ENCODE data around the gene TSHZ2.
"Not testable (repeated sequence)": the region's sequence is repeated elsewhere in the genome, so short reads cannot be mapped to it uniquely, and the experiment has no call there.

The TSHZ2 gene

DNA sequence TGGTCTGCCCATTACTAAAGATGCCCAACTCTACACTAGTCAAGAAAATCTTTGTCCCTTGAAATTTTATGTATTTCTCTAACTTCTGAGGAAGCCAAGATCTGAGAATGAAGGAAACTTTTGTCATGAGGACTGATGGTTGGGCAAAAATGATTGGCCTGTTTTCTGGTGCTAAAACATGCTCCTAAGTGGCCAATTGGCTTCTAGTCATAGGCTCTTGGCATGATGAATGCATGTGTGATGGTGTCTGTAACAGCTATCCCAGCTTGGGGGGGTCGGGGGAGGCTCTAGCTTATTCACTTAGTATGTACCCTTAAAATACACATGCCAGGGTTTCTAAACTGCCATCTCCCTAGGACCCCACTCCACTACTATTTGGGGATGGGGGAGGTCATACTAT lies 392.9 kb downstream of the TSHZ2 start:
- no peak for DNase-seq

GRCh38 chr20:53365539-53366075 lies 393.4 kb downstream of the TSHZ2 start:
- peak; percentile 58 for DNase-seq

DNA sequence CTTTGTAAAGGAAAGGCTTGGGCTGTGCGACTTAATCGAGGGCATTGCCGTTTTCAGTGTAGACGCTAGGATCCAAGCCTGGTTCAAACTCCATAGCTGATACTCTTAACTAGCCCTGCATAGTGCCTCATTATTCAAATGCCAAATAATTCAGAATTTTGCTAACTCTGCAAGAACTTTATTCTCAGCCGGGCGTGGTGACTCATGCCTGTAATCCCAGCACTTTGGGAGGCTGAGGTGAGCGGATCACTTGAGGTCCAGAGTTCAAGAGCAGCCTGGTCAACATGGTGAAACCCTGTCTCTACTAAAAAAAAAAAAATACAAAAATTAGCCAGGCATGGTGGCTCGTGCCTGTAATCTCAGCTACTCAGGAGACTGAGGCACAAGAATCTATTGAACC lies 394.8 kb downstream of the TSHZ2 start:
- DNase-seq = not testable (repeated sequence)

GRCh38 chr20:53369871-53370270 lies 397.7 kb downstream of the TSHZ2 start:
- DNase-seq = no peak

- DNase-seq = no peak
Measured at GRCh38 chr20:53370345-53370961, 398.3 kb downstream of the TSHZ2 start.

GRCh38 chr20:53371216-53371615 lies 399.1 kb downstream of the TSHZ2 start:
- DNase-seq = no peak

DNA sequence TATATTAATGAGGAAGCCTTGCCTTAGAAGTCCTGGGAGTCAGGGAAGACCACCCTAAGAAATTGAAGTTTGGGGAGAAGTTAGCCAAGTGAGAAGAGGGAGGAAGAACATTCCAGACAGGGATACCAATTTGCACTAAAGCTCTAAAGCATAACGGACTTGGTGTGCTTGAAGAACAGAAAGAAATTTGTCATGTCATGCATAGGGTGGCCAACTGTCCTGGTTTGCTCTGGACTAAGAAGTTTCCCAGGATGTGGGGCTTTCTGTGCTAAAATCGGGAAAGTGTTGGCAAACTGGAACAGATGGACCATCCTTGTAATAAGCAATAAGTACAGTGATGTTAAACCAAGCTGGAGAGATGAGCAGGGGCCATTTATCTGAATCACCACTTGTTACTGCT lies 403.9 kb downstream of the TSHZ2 start:
- no peak for DNase-seq

GRCh38 chr20:53379014-53379832 lies 407.1 kb downstream of the TSHZ2 start:
- no peak for DNase-seq

DNA sequence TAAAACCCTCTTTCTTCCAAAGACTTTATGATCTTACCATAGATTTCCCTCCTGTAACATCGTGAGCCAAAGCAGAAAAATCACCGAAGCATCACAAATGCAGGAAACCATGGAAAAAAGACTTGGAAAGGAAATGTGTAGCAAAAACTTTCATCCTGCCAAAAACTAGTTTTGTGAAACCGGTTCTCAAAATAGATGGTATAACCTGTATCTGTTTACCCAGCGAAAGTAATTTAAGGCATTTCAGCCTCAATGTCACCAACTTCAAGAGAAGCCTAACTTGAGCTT lies 407.6 kb downstream of the TSHZ2 start:
- DNase-seq = no peak

- DNase-seq = no peak
Measured at GRCh38 chr20:53381568-53382262, 409.6 kb downstream of the TSHZ2 start.

GRCh38 chr20:53382263-53382844 lies 410.2 kb downstream of the TSHZ2 start:
- no peak for DNase-seq

GRCh38 chr20:53383916-53384315 lies 411.8 kb downstream of the TSHZ2 start:
- DNase-seq = no peak

GRCh38 chr20:53384392-53384791 lies 412.2 kb downstream of the TSHZ2 start:
- DNase-seq = no peak

DNA sequence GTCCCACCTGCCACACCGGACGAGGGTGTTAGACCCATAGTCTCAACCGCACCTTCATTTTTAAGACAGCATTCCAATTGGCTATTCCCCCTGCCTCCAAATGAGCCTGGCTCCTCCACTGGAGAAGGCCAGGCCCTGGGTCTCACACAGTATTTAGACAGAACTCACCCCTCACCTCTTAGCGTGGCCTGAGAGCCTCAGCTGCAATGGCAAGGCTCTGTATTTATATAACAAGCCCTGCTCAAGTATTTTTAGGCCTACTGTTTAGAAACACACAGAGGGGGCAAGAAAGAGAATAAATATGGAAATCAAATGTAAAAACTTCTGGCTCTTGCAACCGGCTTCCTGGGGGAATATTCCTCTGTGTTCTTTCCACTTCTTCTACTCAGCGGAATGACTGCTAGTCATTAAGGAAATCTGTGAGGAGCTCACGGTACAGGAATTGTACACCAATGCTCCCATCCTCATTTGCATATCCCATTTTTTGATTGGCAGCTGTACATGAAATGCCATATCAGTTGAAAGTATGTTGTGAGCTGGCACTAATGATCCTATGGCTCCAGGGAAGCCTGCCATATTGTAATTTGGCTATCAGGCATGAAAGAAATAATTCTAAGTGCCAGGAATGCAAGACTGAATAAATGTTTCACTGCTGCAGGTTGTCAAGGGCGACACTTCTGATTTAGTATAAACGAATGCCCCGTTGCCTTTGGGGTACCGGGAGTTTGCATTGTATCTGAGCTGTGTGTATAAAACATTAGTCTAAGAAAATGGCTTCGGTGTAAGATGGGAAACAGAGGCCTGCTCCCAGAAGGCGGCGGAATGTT lies 414.0 kb downstream of the TSHZ2 start:
- no peak for DNase-seq

GRCh38 chr20:53387983-53388675 lies 416.0 kb downstream of the TSHZ2 start:
- no peak for DNase-seq

DNA sequence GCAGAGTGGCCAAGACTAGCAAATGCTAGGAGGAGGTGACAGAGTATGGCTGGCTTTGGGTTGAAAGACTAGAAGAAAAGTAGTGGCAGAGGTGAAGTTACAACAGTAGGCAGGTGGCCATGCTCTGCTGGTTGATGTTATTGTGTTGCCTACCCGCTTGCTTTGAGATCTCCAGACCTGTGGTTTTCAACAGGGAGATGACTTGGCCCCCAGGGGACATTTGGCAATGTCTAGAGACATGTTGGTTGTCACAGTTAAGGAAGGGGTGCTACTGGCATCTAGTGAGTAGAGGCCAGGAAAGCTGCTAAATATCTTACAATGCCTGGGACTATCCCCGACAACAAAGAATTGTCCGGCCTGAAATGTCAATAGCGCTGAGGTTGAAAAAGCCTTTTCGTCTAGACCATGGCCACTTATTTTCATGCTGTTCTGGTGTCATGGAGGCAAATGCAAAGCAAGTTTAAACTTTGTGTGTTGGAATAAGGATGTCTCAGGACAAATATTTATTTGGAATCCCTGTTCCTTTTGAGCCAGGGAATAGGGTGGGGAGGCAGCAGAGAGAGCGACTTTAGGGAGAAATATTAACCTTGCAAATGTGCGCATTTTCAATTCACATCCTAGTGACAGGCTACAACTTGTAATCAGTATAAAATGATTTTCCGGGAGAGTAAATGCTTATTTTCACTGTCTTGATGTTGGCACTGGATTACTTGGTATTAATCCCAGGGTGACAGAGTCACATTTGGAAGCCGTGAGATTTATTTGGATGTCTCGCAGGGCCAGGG lies 417.6 kb downstream of the TSHZ2 start:
- DNase-seq = no peak

GRCh38 chr20:53390770-53391169 lies 418.6 kb downstream of the TSHZ2 start:
- no peak for DNase-seq

- DNase-seq = no peak
Measured at GRCh38 chr20:53394433-53394832, 422.3 kb downstream of the TSHZ2 start.

DNA sequence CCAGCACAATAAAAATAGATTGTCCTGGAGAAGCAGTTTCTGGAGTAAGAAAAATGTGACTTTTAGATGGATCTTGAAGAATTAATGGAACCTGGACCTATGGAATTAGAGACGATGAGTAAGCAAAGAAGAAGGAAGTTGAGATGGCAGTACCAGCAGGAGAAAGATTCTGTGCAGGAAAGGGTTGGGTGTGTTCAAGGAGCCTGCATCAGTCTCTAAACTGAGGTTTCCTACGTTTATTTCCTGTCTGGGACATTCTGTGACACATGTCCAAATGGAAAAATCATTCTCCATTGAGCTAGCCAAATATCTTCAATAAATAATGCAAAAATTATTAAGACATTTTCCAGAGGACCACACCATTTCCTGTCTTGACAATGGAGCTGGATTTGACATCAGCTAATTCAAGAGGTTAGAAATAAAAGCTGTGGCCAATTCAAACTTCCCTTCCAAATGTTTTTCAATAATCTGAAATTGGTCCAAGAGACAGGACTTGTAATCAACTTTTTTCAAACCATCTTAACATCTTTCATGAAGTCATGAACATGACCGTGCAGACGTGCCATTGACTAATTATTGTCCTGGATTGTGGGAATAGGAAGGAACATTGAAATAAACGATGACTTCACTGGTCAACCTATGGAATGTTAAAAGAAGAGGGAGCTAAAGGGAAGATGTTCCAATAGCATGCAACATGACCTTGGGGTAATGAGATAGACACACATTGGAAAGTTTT lies 423.2 kb downstream of the TSHZ2 start:
- DNase-seq = no peak

DNA sequence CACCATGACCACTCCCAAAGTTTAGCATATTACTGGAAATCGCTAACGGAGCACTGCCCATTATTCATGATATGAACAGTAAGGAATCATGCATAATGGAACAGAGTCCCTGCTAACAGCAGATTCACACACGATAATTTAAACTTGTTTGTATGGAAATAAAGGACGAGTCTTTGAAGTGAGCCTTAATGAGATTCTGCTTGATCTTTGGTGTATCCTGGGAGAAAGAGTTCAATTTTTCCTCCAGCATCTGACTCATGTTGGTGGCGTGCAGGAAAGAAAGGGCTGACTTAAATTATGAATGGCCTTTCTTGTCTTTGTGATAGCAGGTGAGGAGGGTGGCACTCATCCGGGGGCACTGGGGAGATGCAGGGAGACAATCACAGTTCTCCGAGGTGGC lies 426.9 kb downstream of the TSHZ2 start:
- no peak for DNase-seq
